PC-9 (cell line): ENCODE measurements around the gene DRC1.

ENCODE experiments used
- EZH2 ChIP-seq: fragments of 200-600 bp; sonication (generic); IDR thresholded peaks from 2 replicates; pipeline ENCODE4 v1.8.0; 2017; ENCODE audit warnings: antibody characterized with exemption, low read depth
- TF ChIP-seq, protein P1 (sequence below): fragments of 200-600 bp; sonication (generic); conservative IDR thresholded peaks from 2 replicates; pipeline ENCODE4 v1.6.1; 2017; ENCODE audit warnings: mixed run types, antibody characterized with exemption, mild to moderate bottlenecking, moderate library complexity

DNA sequence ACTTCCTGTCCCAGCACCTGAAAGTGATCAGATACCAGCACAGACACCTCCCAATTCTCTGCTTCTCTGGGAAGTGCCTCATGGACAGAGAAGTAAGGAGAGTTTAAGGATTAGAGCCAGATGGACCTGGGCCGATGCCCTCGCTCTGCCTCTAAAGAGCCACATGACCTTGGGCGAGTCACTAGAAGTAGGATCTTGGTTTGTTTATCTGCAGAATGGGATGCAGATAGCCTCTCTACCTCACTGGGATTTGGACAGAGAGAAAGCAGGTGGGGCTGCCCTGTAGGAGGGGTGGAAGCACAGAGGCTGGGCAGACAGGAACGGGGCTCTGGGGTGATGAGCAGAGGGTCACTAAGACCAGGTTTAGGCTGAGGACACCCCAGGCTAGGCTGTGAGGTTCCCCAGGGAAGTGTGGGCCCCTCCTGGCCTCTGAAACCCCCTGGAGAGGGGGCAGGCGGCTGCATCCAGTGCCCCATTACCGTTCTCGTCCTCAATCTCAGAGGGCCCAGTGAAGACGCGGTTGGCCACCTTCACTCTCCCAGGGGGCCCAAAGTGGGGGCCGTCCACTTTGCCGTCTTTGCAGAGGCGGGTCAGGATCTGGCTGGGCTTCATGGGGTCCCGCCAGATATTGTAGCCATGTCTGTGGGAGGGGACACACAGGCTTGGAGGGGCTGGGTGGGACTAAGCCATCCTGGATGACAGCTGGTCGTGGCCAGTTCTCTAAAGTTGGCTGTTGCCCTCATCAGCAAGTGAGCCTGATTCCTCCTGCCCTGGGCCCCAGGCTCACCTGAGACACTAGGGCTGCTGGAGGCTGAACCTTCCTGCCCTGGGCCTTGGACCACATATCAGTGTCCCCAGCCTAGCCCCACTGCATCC is 62.9 kb downstream of the DRC1 start:
- TF ChIP-seq, protein P1, sequence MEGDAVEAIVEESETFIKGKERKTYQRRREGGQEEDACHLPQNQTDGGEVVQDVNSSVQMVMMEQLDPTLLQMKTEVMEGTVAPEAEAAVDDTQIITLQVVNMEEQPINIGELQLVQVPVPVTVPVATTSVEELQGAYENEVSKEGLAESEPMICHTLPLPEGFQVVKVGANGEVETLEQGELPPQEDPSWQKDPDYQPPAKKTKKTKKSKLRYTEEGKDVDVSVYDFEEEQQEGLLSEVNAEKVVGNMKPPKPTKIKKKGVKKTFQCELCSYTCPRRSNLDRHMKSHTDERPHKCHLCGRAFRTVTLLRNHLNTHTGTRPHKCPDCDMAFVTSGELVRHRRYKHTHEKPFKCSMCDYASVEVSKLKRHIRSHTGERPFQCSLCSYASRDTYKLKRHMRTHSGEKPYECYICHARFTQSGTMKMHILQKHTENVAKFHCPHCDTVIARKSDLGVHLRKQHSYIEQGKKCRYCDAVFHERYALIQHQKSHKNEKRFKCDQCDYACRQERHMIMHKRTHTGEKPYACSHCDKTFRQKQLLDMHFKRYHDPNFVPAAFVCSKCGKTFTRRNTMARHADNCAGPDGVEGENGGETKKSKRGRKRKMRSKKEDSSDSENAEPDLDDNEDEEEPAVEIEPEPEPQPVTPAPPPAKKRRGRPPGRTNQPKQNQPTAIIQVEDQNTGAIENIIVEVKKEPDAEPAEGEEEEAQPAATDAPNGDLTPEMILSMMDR: no peak
- no peak for TF ChIP-seq EZH2
